Hepatocyte (in vitro differentiated cells): ENCODE results near the gene ZPR1. TPM values are rescaled to one million over a fixed set of nuclear protein-coding genes. Genes with fewer than 3 reads are reported as not detected.

ENCODE experiments used
- DNase-seq: peaks from one replicate; pipeline ENCODE4 v3.0.0-alpha.2; 2016; ENCODE audit warnings: low spot score
- H2AFZ ChIP-seq: fragments of 200-600 bp; sonication (generic); 2 replicates; pipeline ENCODE4 v1.6.0; 2016; ENCODE audit warnings: antibody characterized with exemption, mild to moderate bottlenecking
- H3K27ac ChIP-seq: fragments of 200-600 bp; sonication (generic); 2 replicates; pipeline ENCODE4 v1.5.1; 2016; ENCODE audit warnings: mild to moderate bottlenecking
- H3K27me3 ChIP-seq: fragments of 200-600 bp; sonication (generic); 2 replicates; pipeline ENCODE4 v1.6.1; 2016
- H3K36me3 ChIP-seq: fragments of 200-600 bp; sonication (generic); replicated peaks from 2 replicates; pipeline ENCODE4 v1.5.1; 2016; ENCODE audit warnings: low read depth; ENCODE audit not compliant: insufficient read depth
- H3K4me1 ChIP-seq: fragments of 200-600 bp; sonication (generic); 2 replicates; pipeline ENCODE4 v1.5.1; 2016; ENCODE audit warnings: mild to moderate bottlenecking, moderate library complexity; ENCODE audit not compliant: insufficient read depth
- H3K4me2 ChIP-seq: fragments of 200-600 bp; sonication (generic); 2 replicates; pipeline ENCODE4 v1.6.0; 2016
- H3K4me3 ChIP-seq: fragments of 200-600 bp; sonication (generic); 2 replicates; pipeline ENCODE4 v1.5.1; 2016; ENCODE audit warnings: mild to moderate bottlenecking
- H3K79me2 ChIP-seq: fragments of 200-600 bp; sonication (generic); 2 replicates; pipeline ENCODE4 v1.6.0; 2017; ENCODE audit warnings: mild to moderate bottlenecking
- H3K9me2 ChIP-seq: fragments of 200-600 bp; sonication (generic); replicated peaks from 2 replicates; pipeline ENCODE4 v1.6.0; 2017; ENCODE audit warnings: mild to moderate bottlenecking; ENCODE audit not compliant: insufficient read depth
- H3K9me3 ChIP-seq: fragments of 200-600 bp; sonication (generic); 2 replicates; pipeline ENCODE4 v1.5.1; 2016; ENCODE audit warnings: low read depth, mild to moderate bottlenecking
- H4K20me1 ChIP-seq: fragments of 200-600 bp; sonication (generic); 2 replicates; pipeline ENCODE4 v1.6.0; 2016; ENCODE audit warnings: mild to moderate bottlenecking; ENCODE audit not compliant: insufficient read depth, poor library complexity, severe bottlenecking
- EZH2 ChIP-seq: fragments of 200-600 bp; sonication (generic); IDR thresholded peaks from 2 replicates; pipeline ENCODE4 v1.6.1; 2016; ENCODE audit warnings: antibody characterized with exemption, mild to moderate bottlenecking, borderline replicate concordance
- EZH2phosphoT487 ChIP-seq: fragments of 200-600 bp; sonication (generic); IDR thresholded peaks from one replicate; pipeline ENCODE4 v1.6.1; 2018; ENCODE audit warnings: antibody characterized with exemption, mild to moderate bottlenecking, low read depth, moderate library complexity; ENCODE audit not compliant: unreplicated experiment, severe bottlenecking
- WGBS: methylation state at CpG from one replicate; pipeline ENCODE4 v1.1.6; 2016; ENCODE audit warnings: low lambda C conversion rate; ENCODE audit errors: missing lambda C conversion rate; 5-methylcytosine and 5-hydroxymethylcytosine counted together
- polyA plus RNA-seq: library from polyadenylated mRNA; unstranded; fragments of >200 nt; fragmentation: Nextera tagmentation; extraction: Ambion mirVana; gene quantifications from 2 replicates; pipeline ENCODE4 v1.2.1, GENCODE V29; 2016
- total RNA-seq: library from RNA; depleted of rRNA; stranded (reverse); fragments of >200 nt; gene quantifications from 2 replicates; pipeline ENCODE4 v1.2.3, GENCODE V29; 2014
- TF ChIP-seq, protein P1 (sequence below): fragments of 200-600 bp; sonication (generic); IDR thresholded peaks from 2 replicates; pipeline ENCODE4 v1.5.1; 2016; ENCODE audit warnings: antibody characterized with exemption, mild to moderate bottlenecking; ENCODE audit not compliant: poor library complexity

ZPR1 gene
- total and polyA plus RNA-seq, 2 experiments from 2014 or later: 38.6 to 50.1 TPM

DNA sequence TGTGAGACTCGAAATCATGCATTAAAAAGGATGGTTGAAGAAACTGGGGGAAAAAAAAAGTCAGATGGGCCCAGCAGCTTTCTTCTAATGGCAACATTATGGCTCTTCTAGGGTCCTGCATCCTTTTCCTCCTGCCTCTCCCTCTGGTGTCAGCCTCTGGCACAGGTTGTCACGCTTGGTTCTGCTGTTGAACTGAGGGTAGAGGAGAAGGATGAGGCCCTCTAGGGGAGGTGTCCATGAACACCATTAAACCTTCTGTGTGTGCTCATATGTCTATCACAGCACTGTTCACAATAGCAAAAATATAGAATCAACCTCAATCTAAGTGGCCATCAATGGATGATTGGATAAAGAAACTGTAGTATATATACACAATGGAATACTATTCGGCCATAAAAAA is 51.1 kb downstream of the ZPR1 start:
- WGBS: 97% methylated on average over 3 of the region's 3 CpGs
- H3K9me3 ChIP-seq: no peaks in the 10 kb centered on the region
- no peaks in the 10 kb centered on the region for H3K27me3 ChIP-seq

DNA sequence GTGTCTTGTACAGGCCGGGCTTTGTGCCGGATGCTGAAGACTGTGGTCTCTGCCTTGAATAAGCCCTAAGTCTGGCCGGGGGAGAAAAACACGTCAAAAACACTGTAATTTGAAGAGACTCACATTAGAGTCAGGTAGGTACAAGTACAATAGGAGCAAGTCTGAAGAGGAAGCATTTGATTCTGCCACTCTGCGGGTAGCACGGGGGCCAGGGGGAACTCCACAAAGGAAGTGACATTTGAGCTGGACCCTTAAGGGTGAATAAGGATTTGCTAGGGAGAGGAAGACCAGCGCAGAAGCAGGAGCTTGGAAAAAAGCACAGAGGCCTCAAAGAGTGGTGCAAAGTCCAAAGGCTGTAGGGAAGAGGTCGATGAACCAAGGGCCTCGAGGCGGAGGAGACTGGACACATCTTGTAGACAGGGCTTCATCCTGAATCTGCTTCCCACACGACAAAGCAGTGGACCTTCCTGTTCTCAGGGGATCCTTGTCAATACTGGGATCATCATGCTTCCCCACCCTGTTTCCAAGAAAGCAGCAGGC is 53.8 kb downstream of the ZPR1 start:
- WGBS: 78% methylated on average over 11 of the region's 11 CpGs
- no peaks in the 10 kb centered on the region for H3K9me2 ChIP-seq
- H3K27ac ChIP-seq: no peak overlapping the region
- no peak overlapping the region for H3K4me3 ChIP-seq
- no peak for DNase-seq
- no peaks in the 10 kb centered on the region for H3K27me3 ChIP-seq
- H4K20me1 ChIP-seq: no peaks in the 10 kb centered on the region
- no peaks in the 10 kb centered on the region for H3K9me3 ChIP-seq
- H3K4me2 ChIP-seq: no peak overlapping the region
- TF ChIP-seq, protein P1, sequence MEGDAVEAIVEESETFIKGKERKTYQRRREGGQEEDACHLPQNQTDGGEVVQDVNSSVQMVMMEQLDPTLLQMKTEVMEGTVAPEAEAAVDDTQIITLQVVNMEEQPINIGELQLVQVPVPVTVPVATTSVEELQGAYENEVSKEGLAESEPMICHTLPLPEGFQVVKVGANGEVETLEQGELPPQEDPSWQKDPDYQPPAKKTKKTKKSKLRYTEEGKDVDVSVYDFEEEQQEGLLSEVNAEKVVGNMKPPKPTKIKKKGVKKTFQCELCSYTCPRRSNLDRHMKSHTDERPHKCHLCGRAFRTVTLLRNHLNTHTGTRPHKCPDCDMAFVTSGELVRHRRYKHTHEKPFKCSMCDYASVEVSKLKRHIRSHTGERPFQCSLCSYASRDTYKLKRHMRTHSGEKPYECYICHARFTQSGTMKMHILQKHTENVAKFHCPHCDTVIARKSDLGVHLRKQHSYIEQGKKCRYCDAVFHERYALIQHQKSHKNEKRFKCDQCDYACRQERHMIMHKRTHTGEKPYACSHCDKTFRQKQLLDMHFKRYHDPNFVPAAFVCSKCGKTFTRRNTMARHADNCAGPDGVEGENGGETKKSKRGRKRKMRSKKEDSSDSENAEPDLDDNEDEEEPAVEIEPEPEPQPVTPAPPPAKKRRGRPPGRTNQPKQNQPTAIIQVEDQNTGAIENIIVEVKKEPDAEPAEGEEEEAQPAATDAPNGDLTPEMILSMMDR: no peak
- TF ChIP-seq EZH2 (no peak), EZH2phosphoT487 (no peak)
- no peaks in the 10 kb centered on the region for H3K36me3 ChIP-seq
- H3K4me1 ChIP-seq: no peaks in the 10 kb centered on the region
- H3K79me2 ChIP-seq: no peaks in the 10 kb centered on the region
- no peak overlapping the region for H2AFZ ChIP-seq

More for the DNA sequence above, 51.1 kb downstream of the ZPR1 start:
- TF ChIP-seq, protein P1: no peak
- no peak for TF ChIP-seq EZH2phosphoT487
- TF ChIP-seq EZH2: no peak
- H3K4me1 ChIP-seq: no peaks in the 10 kb centered on the region
- H3K4me2 ChIP-seq: no peak overlapping the region
- no peak for DNase-seq
- no peak overlapping the region for H3K4me3 ChIP-seq
- no peak overlapping the region for H2AFZ ChIP-seq
- H3K9me2 ChIP-seq: no peaks in the 10 kb centered on the region
- no peaks in the 10 kb centered on the region for H4K20me1 ChIP-seq
- H3K36me3 ChIP-seq: no peaks in the 10 kb centered on the region
- no peaks in the 10 kb centered on the region for H3K79me2 ChIP-seq
- H3K27ac ChIP-seq: no peak overlapping the region

DNA sequence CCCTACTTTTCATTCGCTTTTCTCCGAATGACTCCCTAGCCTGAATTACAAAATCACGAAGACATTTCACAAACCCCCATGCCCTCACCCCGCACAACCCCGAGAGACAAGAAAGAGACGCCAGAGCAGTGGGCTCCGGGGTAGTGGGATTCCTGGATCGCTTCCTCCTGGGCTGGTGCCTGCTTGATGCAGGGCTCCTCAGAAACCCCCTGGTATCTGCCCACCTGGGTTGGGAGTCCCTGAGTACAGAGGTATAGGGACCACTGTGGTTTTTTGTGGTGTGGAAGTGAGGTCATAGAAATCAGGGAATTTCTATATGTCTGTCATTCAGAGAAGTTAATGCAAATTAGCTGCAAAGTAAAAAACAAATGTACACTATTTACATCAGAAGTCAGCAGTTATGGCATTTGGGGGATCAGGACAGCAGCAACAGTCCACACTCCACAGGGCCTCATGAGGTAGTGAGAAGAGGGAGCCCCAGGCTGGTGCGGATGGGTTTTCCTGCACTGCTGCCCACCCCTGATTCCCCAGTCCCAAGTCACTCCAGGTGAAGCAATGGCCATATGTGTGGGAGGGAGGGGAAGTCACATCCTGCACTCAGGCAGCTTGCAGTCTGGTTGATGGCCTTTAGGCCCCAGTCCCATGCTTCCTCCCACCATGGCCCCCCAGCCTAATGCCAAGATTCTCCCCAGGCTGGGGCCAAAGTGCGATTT is 54.6 kb downstream of the ZPR1 start:
- DNase-seq: no peak
- H3K4me2 ChIP-seq: no peak overlapping the region
- H3K4me1 ChIP-seq: no peaks in the 10 kb centered on the region
- H2AFZ ChIP-seq: no peak overlapping the region
- no peaks in the 10 kb centered on the region for H4K20me1 ChIP-seq
- H3K27me3 ChIP-seq: peaks cover 5% of the 10 kb centered on the region
- no peak overlapping the region for H3K27ac ChIP-seq
- no peak overlapping the region for H3K4me3 ChIP-seq
- 77% methylated on average over 10 of the region's 10 CpGs for whole genome bisulfite sequencing
- no peaks in the 10 kb centered on the region for H3K9me3 ChIP-seq
- H3K36me3 ChIP-seq: no peaks in the 10 kb centered on the region
- no peaks in the 10 kb centered on the region for H3K79me2 ChIP-seq
- TF ChIP-seq, protein P1: no peak
- TF ChIP-seq EZH2 (no peak), EZH2phosphoT487 (no peak)
- no peaks in the 10 kb centered on the region for H3K9me2 ChIP-seq
